IgD-negative memory B cell (primary cell): ENCODE results near the gene AFG3L2. TPM values are rescaled to one million over a fixed set of nuclear protein-coding genes. Genes with fewer than 3 reads are reported as not detected.
A peak's percentile ranks its signal among the peaks of the same experiment; 100 is the strongest.
"Not testable (repeated sequence)": the region's sequence is repeated elsewhere in the genome, so short reads cannot be mapped to it uniquely, and the experiment has no call there.

Experiments
- H3K27ac Mint-ChIP-seq, 3 donors: one replicate each; pipeline ENCODE4 v1.8.0; 2020 to 2022; ENCODE audit warnings: mild to moderate bottlenecking in 3 of 3, mixed read lengths in 3 of 3, moderate library complexity in 1 of 3
- H3K27me3 Mint-ChIP-seq: one replicate; pipeline ENCODE4 v1.8.0; 2021; ENCODE audit warnings: mixed read lengths
- H3K36me3 Mint-ChIP-seq: one replicate; pipeline ENCODE4 v1.8.0; 2020; ENCODE audit warnings: mild to moderate bottlenecking, mixed read lengths
- H3K4me1 Mint-ChIP-seq, 3 donors: one replicate each; pipeline ENCODE4 v1.8.0; 2020 to 2022; ENCODE audit warnings: mixed read lengths in 3 of 3, mild to moderate bottlenecking in 1 of 3
- H3K4me3 Mint-ChIP-seq, 4 donors: one replicate each; pipeline ENCODE4 v1.8.0; 2020 to 2022; ENCODE audit warnings: mild to moderate bottlenecking in 4 of 4, mixed read lengths in 4 of 4, moderate library complexity in 3 of 4
- H3K9me3 Mint-ChIP-seq, 3 donors: one replicate each; pipeline ENCODE4 v1.8.0; 2020 to 2021; ENCODE audit warnings: mixed read lengths in 3 of 3, mild to moderate bottlenecking in 1 of 3
- polyA plus RNA-seq: library from polyadenylated mRNA; unstranded; fragments of 300-500 nt; fragmentation: Illumina TruSeq; gene quantifications from one replicate; pipeline ENCODE4 v1.2.3, GENCODE V29; 2021

The AFG3L2 gene
- polyA plus RNA-seq, 1 donor from 2014 or later = 27.9 TPM

DNA sequence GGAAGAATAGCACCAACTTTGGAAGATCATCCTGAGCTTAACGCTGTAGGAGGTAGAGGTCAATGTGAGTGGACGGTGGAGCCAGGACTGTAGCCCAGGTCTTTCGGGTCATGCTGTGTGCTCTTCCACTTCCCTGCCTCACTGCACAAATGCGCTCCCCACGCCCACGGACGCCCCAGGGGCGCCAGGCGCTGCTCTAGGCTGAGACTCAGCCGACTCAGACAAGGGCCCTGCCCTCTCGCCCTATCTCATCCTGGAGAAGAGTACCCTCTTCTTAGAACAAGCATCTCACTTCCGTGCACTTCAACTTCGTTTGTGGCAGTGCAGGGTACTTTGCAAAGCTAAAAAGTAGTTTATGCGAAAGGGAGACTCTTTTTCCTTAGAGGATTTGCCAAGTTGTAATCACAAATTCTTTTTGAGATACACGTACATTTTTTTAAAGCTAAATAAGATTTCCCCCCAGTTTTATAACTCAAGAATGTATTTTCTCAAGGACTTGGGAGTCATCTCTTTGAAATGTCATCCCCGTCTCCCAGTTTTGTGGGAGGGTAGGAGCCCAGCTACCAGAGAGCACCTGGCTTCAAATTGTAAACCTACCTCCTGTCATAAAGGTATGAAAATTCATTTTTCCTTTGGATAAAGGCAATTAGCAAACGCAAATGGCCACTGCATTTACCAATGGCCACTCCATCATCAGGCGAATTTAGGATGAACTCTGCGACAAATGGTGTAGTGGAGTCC is 29.5 kb upstream of the AFG3L2 start:
- Mint-ChIP-seq H3K27me3 (peaks cover 16% of the 10 kb centered on the region), H3K4me1 (peaks cover 4 to 17% (median 12%) of the 10 kb centered on the region in 3 donors), H3K4me3 (peak overlapping the region; percentile 90 to 98 (median 96)), H3K9me3 (no peaks in the 10 kb centered on the region), H3K27ac (peak overlapping the region in 2 of 3 donors; percentile 88 to 89), H3K36me3 (no peaks in the 10 kb centered on the region)

DNA sequence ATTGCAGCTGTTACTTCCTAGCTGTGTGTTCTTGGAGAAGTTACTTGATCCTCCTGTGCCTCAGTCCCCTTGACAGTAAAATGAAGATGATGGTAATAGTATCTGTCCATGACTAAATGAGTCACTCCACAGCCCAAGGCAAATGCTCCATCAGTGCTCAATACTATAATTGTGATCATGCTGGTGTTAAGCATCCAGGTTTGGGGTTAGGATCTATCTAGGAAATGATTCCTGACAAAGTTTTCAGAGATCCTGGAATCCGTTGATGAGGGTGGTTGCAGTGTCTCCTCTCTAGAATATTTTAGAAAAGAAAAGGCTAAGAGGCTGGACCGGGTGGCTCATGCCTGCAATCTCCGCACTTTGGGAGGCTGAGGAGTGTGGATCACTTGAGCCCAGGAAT is 28.0 kb upstream of the AFG3L2 start:
- H3K4me3 Mint-ChIP-seq = no peak overlapping the region

DNA sequence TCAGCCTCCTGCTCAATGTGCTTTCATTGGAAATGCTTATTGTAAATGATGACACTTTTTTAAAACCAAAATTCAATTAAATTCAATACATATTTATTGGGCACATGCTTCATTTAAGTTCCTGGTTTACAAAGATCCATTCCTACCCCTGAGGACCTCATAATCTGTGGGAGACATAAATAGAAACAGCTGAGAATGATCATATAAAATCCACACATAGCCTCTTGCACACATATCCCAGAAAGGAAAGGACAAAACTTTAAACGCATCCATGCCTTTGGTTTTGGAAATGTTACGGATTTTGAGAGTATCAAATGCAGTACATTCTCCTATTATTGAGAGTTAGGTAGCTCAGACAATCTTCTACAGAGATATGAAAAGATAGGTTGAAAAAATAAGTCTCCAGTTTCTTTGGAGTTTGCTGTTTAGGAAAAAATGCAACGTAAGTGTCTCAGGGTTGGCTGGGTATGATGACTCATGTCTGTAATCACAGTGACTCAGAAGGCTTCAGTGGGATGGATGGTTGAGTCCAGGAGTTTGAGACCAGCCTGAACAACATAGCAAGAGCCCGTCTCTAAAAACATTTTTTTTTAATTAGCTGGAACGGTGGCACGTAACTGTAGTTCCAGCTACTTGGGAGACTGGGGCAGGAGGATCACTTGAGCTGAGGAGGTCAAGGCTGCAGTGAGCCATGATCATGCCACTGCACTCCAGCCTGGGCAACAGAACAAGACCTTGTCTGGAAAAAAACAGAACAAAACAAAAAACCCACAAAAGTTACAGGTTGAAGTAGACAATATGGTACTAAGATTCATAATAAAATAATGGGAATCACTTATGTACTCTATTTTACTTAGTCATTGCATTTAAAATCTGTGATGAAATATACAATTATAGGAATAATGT is 26.8 kb upstream of the AFG3L2 start:
- peaks cover 4 to 15% (median 11%) of the 10 kb centered on the region in 3 donors for H3K4me1 Mint-ChIP-seq
- no peaks in the 10 kb centered on the region for H3K36me3 Mint-ChIP-seq
- H3K27me3 Mint-ChIP-seq = peaks cover 19% of the 10 kb centered on the region
- peak overlapping the region in 1 of 4 donors; percentile 25 for H3K4me3 Mint-ChIP-seq
- no peaks in the 10 kb centered on the region for H3K9me3 Mint-ChIP-seq
- H3K27ac Mint-ChIP-seq = no peak overlapping the region

More for the DNA sequence above, 28.0 kb upstream of the AFG3L2 start:
- H3K9me3 Mint-ChIP-seq = no peaks in the 10 kb centered on the region
- H3K36me3 Mint-ChIP-seq = no peaks in the 10 kb centered on the region
- H3K27me3 Mint-ChIP-seq = peaks cover 16% of the 10 kb centered on the region
- H3K4me1 Mint-ChIP-seq = peaks cover 4 to 15% (median 12%) of the 10 kb centered on the region in 3 donors
- H3K27ac Mint-ChIP-seq = no peak overlapping the region

DNA sequence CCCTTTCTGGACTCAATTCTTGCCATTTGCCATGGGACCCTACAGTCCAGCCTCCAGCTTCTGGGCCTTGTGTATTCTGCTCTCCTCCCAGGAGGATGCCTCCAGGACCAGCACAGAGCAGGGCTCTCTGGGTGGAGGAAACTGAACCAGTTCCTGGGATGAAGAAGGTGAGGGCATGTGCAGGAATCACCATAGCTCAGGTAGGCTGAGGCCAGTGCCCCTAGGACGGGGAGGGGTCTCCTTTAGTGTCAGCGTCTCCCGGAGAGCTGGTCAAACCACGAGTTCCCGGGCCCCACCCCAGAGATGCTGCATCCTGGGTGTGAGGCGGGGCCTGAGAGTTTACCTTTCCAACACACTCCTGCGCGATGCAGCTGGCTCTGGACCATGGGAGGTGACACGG is 24.9 kb upstream of the AFG3L2 start:
- peaks cover 0 to 10% (median 5%) of the 10 kb centered on the region in 3 donors for H3K4me1 Mint-ChIP-seq
- H3K27me3 Mint-ChIP-seq = peaks cover 23% of the 10 kb centered on the region
- H3K4me3 Mint-ChIP-seq = no peak overlapping the region
- H3K36me3 Mint-ChIP-seq = no peaks in the 10 kb centered on the region
- H3K27ac Mint-ChIP-seq = no peak overlapping the region
- H3K9me3 Mint-ChIP-seq = no peaks in the 10 kb centered on the region

DNA sequence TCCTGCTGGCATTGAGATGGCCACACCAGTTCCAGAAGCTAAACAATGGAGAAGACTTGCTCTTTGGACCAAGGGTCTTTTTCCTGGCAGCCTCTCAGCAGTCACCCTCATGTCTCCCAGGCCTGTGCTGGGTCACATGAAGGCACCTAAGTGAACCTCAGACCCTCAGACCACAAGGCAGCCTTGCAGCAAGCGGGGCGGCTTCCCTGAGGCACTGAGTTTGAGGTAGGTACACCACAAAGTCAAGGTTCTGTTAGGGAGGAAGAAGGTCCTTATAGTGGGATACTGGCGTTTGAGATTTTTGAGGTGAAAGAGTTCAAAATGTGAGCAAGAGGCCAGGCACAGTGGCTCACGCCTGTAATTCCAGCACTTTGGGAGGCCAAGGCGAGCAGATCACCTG is 22.2 kb upstream of the AFG3L2 start:
- Mint-ChIP-seq H3K4me1 (peaks cover 0 to 4% (median 0%) of the 10 kb centered on the region in 3 donors), H3K36me3 (no peaks in the 10 kb centered on the region), H3K9me3 (no peaks in the 10 kb centered on the region), H3K27me3 (peaks cover 31% of the 10 kb centered on the region), H3K27ac (no peak overlapping the region), H3K4me3 (no peak overlapping the region)

DNA sequence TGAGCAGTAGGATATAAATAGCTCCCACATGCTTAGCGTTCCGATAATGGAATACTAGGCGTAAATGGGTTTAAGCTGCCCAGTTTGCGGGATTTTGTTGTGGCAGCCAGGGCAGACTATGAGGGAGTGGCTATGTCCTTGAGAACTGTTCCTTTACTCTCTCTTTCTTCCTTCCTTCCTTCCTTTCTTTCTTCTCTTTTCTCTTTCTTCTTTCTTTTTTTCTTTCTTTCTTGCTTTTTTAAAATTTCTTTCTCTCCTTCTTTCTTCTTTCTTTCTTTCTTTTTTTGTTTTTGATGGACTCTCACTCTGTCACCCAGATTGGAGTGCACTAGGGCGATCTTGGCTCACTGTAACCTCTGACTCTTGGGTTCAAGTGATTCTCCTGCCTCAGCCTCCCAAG is 21.6 kb upstream of the AFG3L2 start:
- no peak overlapping the region for H3K27ac Mint-ChIP-seq
- H3K4me3 Mint-ChIP-seq = no peak overlapping the region
- no peaks in the 10 kb centered on the region for H3K36me3 Mint-ChIP-seq
- peaks cover 31% of the 10 kb centered on the region for H3K27me3 Mint-ChIP-seq
- H3K9me3 Mint-ChIP-seq = no peaks in the 10 kb centered on the region
- peaks cover 0 to 4% (median 0%) of the 10 kb centered on the region in 3 donors for H3K4me1 Mint-ChIP-seq

DNA sequence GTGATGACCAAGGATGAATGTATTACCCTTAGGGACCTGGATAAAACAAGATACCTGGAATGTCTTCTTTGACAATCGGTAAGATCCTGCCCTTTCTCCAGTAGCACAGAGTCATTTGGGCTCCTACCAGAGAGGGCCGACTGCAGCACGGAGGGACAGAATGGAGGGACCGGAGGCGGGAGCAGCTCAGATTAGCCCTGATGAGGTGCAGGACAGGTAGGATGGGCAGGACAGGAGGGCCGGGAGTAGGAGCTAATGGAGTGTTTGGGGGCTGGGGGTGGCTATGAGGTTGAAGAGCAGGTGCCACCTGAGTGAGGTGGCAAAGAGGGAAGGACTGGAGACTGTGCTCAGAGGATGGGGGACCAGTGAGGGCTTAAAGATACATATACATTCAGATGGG is 20.8 kb upstream of the AFG3L2 start:
- Mint-ChIP-seq H3K4me1 (peaks cover 0 to 4% (median 0%) of the 10 kb centered on the region in 3 donors), H3K27ac (no peak overlapping the region), H3K27me3 (peaks cover 27% of the 10 kb centered on the region), H3K36me3 (no peaks in the 10 kb centered on the region), H3K4me3 (no peak overlapping the region), H3K9me3 (no peaks in the 10 kb centered on the region)

DNA sequence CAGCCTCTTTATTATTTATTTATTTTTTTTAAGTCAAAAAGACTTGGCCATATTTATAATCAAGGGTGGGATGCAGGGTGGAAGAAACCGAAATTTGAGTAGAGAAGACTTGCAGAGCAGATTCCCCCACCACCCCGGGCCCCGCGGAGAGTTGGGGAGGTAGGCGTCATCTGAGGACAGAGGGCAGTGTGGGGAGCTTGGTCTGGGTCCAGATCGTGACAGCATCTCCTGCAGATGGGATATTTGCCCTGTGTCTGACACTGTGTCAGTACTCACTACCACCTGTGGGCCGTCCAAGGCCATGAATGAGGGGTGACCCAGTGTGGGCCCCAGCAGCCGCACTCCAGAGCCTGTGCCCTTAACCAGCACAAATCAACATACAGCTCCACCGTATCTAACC is 20.2 kb upstream of the AFG3L2 start:
- Mint-ChIP-seq H3K4me1 (peaks cover 0 to 4% (median 0%) of the 10 kb centered on the region in 3 donors), H3K9me3 (no peaks in the 10 kb centered on the region), H3K27me3 (peaks cover 23% of the 10 kb centered on the region), H3K27ac (no peak overlapping the region), H3K36me3 (no peaks in the 10 kb centered on the region), H3K4me3 (no peak overlapping the region)

DNA sequence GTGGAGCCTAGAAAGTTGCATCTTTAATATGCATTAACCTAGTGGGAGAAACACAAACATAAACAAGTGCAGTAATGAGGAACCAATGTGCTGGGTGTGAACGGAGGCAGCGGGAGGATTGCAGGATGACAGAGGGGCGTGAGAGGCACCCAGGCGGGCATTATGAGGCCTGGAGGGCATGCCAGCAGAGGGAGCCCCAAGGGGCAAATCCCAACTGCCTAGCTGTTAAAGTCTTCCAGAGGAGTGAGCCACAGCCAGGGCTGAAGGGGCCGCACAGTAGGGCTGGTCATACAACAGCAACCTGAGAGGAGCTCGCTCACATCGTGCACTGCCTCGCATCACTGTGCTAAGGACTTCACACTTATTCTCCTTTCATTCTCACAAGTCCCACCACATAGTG is 17.4 kb upstream of the AFG3L2 start:
- no peaks in the 10 kb centered on the region for H3K36me3 Mint-ChIP-seq
- no peak overlapping the region for H3K4me3 Mint-ChIP-seq
- H3K27me3 Mint-ChIP-seq = peaks cover 17% of the 10 kb centered on the region
- no peaks in the 10 kb centered on the region for H3K9me3 Mint-ChIP-seq
- H3K27ac Mint-ChIP-seq = peak overlapping the region in 1 of 3 donors; percentile 50
- H3K4me1 Mint-ChIP-seq = peaks cover 0 to 4% (median 0%) of the 10 kb centered on the region in 3 donors

DNA sequence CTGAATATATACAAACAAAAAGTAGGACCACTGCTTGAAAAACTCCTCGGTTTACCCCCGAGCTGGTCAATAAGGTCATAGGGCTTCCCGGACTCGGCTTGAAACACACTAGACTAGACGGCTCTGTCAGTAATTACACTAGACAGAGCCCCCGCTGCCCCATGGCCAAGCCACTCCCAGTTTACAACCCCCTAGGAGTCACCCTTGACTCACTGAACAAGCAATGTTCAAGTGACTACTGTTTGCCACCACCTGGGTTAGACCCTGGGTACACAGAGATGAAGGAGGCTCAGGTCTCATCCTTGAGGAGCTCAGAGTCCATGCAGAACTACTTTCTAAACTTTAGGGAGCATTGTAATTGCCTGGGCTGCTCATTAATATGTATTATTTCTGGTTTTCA is 17.0 kb upstream of the AFG3L2 start:
- Mint-ChIP-seq H3K36me3 (no peaks in the 10 kb centered on the region), H3K27me3 (peaks cover 14% of the 10 kb centered on the region), H3K4me1 (peaks cover 0 to 4% (median 0%) of the 10 kb centered on the region in 3 donors), H3K27ac (peak overlapping the region in 1 of 3 donors; percentile 50), H3K9me3 (no peaks in the 10 kb centered on the region), H3K4me3 (no peak overlapping the region)

DNA sequence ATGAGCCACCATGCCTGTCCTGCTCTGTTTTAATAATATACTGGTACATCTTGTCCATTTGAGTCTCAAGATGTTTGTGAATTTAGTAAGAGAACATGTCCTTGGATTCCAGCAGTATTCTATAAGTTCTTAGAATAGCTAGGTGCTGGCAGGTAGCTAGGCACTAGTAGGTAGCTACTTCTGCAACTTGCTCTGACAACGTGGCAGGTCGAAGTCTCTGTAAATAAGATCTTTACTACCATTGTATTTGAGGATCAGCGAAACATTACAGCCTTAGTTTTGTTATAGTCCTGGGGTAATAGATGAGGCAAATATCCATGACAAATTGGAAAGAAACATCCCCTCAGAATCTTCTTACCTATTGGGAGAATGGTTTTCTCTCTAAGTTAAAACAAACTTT is 16.5 kb upstream of the AFG3L2 start:
- no peaks in the 10 kb centered on the region for H3K9me3 Mint-ChIP-seq
- H3K36me3 Mint-ChIP-seq = no peaks in the 10 kb centered on the region
- no peak overlapping the region for H3K27ac Mint-ChIP-seq
- H3K27me3 Mint-ChIP-seq = peaks cover 12% of the 10 kb centered on the region
- H3K4me3 Mint-ChIP-seq = no peak overlapping the region
- peaks cover 0 to 4% (median 0%) of the 10 kb centered on the region in 3 donors for H3K4me1 Mint-ChIP-seq

DNA sequence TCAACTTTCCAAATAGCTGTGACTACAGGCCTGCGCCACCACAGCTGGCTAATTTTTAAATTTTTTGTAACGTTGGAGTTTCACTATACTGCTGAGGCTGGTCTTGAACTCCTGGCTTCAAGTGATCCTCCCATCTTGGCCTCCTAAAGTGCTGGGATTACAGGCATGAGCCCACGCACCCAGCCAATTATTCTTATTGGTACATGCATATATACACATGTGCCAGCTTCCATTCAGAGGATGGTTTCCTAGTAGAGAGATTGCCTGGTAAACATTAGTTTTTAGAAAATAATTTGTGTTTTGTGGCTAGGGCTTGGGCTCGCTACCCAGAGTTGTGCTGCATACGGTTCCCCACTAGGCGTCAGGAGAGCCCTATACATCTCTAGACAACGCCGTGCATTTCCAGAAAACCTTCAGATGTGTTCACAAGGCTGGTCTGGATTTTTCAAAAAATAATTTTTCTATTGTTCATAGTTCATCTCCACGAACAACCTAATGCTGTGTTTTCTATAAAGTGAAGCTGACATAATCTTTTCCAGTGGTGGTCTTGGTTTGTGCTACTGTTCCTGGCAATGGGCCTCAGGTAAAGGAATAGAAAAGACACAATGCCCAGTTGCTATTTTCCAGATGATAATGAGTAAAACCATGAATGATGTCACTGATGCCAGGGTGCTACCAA is 14.6 kb upstream of the AFG3L2 start:
- Mint-ChIP-seq H3K4me1 (no peaks in the 10 kb centered on the region), H3K27me3 (peaks cover 10% of the 10 kb centered on the region), H3K4me3 (no peak overlapping the region), H3K9me3 (no peaks in the 10 kb centered on the region), H3K36me3 (no peaks in the 10 kb centered on the region), H3K27ac (no peak overlapping the region)

DNA sequence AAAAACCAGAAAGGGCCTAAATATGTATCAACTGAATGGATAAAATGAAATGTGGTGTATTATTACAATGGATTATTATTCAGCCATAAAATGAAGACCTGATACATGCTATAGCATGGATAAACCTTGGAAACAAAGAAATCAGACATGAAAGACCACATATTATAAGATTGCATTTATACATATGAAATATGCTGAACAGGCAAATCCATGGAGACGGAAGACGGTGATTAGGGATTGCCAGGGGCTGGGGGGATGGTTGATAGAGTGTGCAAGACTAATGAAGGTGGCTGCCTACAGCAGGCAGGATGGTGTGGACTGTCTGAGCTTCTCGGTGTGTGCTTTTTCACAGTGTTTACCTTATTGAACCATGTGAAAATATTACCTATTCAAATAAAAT is 11.4 kb upstream of the AFG3L2 start:
- H3K4me3 Mint-ChIP-seq = no peak overlapping the region
- no peaks in the 10 kb centered on the region for H3K27me3 Mint-ChIP-seq
- no peaks in the 10 kb centered on the region for H3K4me1 Mint-ChIP-seq
- H3K27ac Mint-ChIP-seq = no peak overlapping the region
- no peaks in the 10 kb centered on the region for H3K36me3 Mint-ChIP-seq
- no peaks in the 10 kb centered on the region for H3K9me3 Mint-ChIP-seq

DNA sequence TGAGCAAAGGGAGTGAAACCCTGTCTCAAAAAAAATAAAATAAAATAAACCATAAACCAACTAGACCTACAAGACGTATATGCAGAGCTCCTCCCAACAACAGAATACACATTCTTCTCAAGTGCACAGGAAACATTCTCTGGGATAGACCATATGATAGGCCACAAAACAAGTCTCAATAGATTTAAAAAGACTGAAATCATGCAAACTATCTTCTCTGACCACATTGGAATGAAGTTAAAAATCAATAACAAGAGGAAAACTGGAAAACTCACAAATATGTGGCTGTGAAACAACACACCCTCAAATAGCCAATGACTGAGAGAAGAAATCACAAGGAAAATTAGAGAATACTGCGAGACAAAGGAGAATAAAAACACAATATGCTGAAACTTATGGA is 7.2 kb upstream of the AFG3L2 start:
- no peaks in the 10 kb centered on the region for H3K4me1 Mint-ChIP-seq
- no peaks in the 10 kb centered on the region for H3K9me3 Mint-ChIP-seq
- H3K27ac Mint-ChIP-seq = no peak overlapping the region
- no peaks in the 10 kb centered on the region for H3K36me3 Mint-ChIP-seq
- no peak overlapping the region for H3K4me3 Mint-ChIP-seq
- H3K27me3 Mint-ChIP-seq = no peaks in the 10 kb centered on the region

DNA sequence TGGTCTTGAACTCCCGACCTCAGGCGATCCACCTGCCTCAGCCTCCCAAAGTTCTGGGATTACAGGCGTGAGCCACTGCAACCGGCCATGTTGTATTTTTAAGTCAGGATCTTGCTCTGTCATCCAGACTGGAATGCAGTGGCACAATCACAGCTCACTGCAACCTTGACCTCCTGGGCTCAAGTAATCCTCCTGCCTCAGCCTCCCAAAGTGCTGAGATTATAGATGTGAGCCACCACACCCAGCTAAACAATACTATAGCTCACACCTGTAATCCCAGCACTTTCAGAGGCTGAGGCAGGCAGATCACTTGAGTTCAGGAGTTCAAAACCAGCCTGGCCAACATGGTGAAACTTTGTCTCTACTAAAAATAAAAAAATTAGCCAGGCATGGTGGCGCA is 6.7 kb upstream of the AFG3L2 start:
- H3K27me3 Mint-ChIP-seq, H3K4me3 Mint-ChIP-seq, H3K9me3 Mint-ChIP-seq, H3K4me1 Mint-ChIP-seq, H3K27ac Mint-ChIP-seq, H3K36me3 Mint-ChIP-seq: not testable (repeated sequence)
